NCI-H2107 treated with DMSO at 0.1 percent for 48 hours (cell line): ENCODE results near the gene TRIM10.

Experiments used
- DNase-seq: peaks from one replicate; lab custom pipeline; 2025; ENCODE audit not compliant: unreplicated experiment; lab: John Stamatoyannopoulos, UW

TRIM10 gene, protein sequence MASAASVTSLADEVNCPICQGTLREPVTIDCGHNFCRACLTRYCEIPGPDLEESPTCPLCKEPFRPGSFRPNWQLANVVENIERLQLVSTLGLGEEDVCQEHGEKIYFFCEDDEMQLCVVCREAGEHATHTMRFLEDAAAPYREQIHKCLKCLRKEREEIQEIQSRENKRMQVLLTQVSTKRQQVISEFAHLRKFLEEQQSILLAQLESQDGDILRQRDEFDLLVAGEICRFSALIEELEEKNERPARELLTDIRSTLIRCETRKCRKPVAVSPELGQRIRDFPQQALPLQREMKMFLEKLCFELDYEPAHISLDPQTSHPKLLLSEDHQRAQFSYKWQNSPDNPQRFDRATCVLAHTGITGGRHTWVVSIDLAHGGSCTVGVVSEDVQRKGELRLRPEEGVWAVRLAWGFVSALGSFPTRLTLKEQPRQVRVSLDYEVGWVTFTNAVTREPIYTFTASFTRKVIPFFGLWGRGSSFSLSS

GRCh38 chr6:30160785-30161531 is at the start of gene TRIM10:
TRIM10 (minus strand) TSS chr6:30161211; CDS start chr6:30160858, 353 bp downstream.
- no peak for DNase-seq

GRCh38 chr6:30207619-30208295 is 46.7 kb upstream of the TRIM10 start:
- DNase-seq, result no peak

DNA sequence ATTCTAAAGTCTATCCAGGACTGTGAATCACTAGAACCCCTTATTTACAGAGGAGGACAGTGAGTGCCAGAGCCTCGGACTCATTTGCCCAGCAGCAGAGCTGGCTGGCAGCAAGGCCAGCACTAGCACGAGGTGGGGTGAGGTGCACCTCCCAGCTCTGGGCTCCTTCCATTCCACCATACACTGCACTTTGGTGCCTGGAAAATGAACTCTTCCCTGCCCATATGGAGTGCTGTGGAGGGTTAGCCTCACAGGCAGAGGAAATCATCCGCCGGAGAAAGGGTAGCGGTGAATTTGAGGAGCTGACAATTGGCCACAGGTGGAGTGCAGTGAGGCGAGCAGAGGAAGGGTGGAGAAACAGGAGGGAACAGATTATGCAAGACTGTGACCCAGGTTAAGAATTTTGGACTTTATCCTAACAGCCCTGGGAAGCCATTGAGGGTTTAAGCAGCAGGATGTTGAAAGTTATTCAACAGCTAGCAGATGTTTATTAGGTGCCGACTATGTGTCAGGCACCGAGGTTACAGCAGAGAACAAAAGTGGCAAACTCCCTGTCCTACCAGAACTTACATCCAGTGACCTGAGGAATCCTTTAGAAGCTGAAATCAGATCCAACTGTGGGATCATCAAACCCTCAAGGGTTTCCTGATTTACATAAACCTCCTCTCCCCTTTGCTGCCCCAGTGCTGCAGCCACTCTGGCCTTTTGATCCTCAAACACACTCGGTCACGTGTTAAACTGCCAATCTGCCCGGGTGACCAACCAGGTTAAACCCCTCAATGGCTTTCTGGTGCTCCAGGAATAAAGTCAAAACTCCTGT is 46.0 kb upstream of the TRIM10 start:
- DNase-seq, result no peak

GRCh38 chr6:30206152-30206551 is 45.1 kb upstream of the TRIM10 start:
- DNase-seq, result no peak

DNA sequence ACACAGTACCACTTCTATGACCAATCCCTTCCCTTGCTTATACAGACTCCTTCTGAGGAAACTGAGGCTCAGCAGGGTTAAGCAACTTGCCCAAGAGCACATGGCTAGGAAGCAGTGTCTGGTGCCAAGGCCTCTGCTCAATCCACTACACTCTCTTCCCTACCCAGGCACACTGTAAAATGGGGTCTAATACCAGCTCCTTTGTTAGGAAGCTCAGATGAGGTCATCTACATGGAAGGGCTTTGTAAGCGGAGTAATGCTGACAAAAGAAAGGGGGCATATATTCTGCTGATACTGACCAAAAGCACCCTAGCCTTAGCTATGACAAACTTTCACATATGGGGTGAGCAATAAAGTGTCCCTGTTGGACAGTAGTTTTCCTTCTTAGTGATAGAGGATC is 43.1 kb upstream of the TRIM10 start:
- no peak for DNase-seq

GRCh38 chr6:30202366-30202765 is 41.4 kb upstream of the TRIM10 start:
- no peak for DNase-seq

DNA sequence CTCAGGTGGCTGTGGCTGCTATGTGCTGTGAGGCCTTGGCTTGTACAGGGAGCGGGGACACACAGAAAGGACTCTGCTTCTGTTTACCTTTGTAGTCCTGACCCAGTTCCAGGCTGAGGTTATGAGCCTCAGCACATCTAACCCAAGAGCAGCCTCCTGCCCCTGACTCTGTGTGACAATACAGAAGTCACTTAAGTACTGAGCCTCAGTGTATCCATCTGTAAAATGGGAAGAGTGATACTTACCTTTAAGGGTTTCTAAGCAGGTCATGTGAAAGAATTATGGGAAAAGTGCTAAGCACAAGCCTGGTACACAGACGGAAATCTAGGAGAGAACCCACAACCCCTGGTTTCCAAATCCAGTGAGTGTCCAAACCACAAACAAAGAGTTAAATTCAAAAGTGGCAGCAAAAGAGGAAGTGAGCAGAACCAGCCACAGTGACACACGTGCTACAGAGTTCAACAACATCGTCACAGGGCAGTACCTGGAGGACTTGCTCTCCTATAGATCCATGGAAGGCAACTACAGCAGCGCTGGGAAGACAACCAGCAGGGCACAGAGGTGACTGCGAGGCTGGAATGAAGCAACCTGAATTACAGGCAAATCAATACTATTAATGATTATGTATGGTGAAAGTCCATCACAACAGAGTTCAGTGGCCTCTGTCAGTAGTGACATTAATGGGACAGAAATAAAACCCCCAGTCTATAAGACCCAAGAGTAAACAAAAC is 39.7 kb upstream of the TRIM10 start:
- no peak for DNase-seq

DNA sequence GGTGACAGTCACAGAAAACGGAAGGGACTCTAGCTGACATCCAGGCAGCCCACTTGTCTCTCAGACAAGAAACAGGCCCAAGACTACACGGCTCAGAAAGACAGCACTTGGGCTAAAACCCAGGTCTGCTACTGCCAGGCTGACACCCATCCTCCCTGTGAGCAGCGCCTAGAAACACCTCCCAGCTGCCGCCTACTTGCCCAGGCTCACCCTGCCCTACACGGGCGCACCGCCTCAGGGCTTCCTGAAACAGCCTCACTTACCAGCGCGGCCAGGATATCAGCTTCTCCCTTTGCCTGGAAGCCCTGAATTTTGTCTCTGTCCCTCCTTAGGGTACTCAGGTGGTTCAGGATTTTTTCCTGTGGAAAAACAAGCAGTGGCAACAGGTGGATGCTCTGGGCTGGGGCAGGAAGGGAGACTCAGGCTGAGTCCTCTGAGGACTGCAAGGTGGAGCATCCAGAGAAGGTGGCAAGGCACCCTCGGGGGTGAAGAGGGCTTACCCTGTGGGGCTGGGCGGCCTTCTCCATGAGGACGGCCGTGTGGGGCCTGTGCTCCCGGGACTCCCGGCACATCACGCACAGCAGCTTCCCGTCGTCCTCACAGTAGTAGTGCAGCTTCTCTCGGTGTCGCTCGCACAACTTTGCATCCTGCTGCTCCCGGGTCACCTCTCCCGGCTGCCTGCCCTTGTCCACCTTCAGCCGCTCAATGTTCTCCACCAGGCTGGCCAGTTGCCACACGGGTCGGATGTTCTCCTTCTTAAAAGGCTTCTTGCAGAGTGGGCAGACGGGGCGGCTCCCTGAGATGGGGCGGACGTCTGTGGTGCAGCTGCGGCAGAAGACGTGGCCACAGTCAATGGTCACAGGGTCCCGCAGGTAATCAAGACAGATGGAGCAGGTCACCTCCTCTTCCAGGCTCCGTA is 37.4 kb upstream of the TRIM10 start:
- no peak for DNase-seq

DNA sequence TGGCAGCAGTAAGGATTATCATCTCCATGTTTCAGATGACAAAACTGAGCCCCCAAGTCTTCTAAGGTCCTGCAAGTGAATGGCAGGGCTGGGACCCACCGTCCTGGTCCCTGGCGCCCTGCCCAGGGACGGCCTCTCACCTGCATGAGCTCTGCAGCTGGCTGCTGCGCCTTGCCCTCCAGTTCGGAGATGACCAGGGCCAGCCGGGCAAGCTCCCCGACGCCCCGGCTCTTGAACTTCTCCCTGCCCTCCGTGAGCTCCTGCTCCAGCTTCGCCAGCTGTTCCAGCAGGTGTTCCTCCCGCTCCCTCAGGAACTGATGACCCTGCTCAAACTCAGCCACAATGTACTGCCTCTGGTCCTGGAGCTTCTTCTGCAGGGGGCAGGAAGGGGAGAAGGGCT is 35.4 kb upstream of the TRIM10 start:
- no peak for DNase-seq

GRCh38 chr6:30195951-30196350 is 34.9 kb upstream of the TRIM10 start:
- DNase-seq, result no peak

GRCh38 chr6:30194797-30195690 is 34.0 kb upstream of the TRIM10 start:
- no peak for DNase-seq

GRCh38 chr6:30192076-30192475 is 31.1 kb upstream of the TRIM10 start:
- DNase-seq, result no peak

GRCh38 chr6:30188541-30188940 is 27.5 kb upstream of the TRIM10 start:
- DNase-seq, result no peak

- DNase-seq, result no peak
Observed at GRCh38 chr6:30185846-30186484, 25.0 kb upstream of the TRIM10 start.

DNA sequence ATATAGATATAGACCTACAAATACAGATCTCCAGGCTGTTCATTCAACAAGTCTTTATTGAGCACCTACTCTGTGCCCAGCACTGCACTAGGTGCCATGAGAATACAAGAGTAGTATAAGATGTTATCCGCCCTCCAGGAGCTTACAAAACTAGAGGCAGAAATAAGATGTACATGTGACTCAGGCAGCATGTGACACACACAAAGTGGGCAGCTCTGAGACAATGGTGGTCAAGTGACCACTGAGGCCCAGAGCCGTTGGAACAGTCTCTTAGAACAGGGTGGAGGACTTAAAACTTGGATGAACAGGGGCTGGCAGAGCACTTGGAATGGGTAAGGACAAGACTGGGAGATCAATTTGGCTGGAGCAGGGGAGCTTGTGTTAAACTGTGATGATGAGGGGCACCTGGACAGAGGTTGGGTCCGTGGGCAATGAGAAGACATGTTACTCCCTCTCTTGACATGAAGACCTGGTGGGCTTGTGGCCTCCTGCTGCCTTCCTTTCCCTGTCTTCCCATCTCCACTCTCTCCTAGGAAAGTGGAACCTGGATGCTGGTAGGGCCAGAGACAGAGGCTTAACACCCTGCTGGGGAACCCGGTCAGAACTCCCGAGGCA is 23.5 kb upstream of the TRIM10 start:
- DNase-seq, result no peak

GRCh38 chr6:30180145-30180544 is 19.1 kb upstream of the TRIM10 start:
- no peak for DNase-seq

- DNase-seq, result no peak
Observed at GRCh38 chr6:30178837-30179236, 17.8 kb upstream of the TRIM10 start.
